Endothelial cell of umbilical vein (primary cell): ENCODE measurements around the gene LTB4R.

ENCODE experiments used
- CTCF ChIP-seq, 2 donors: IDR thresholded peaks; 1 replicate in 1 of 2; 2 replicates in 1 of 2; pipeline ENCODE4 v1.5.1; 2011; ENCODE audit warnings: low read length in 2 of 2, mild to moderate bottlenecking in 2 of 2, moderate library complexity in 2 of 2, control low read depth in 1 of 2, inconsistent platforms in 1 of 2, low read depth in 1 of 2; ENCODE audit not compliant: insufficient read depth in 1 of 2; ENCODE audit errors: extremely low read depth in 1 of 2
- EZH2 ChIP-seq: IDR thresholded peaks from 2 replicates; pipeline ENCODE4 v1.6.1; 2012; ENCODE audit warnings: borderline replicate concordance, low read depth, mild to moderate bottlenecking, moderate library complexity, low read length, inconsistent platforms; ENCODE audit not compliant: severe bottlenecking
- MAX ChIP-seq: IDR thresholded peaks from 2 replicates; pipeline ENCODE4 v1.6.1; 2011; ENCODE audit not compliant: insufficient read depth, insufficient read length
- MYC ChIP-seq: IDR thresholded peaks from one replicate; pipeline ENCODE4 v1.6.1; 2011; ENCODE audit warnings: mild to moderate bottlenecking, low read depth, low read length
- POLR2A ChIP-seq: IDR thresholded peaks from 2 replicates; pipeline ENCODE4 v1.6.1; 2012; ENCODE audit warnings: low read depth, mild to moderate bottlenecking, control low read depth, low read length
- POLR2AphosphoS5 ChIP-seq: IDR thresholded peaks from 2 replicates; pipeline ENCODE4 v1.6.1; 2012; ENCODE audit warnings: low read depth, mild to moderate bottlenecking, control low read depth, low read length, moderate library complexity; ENCODE audit not compliant: insufficient read depth

- TF ChIP-seq CTCF (IDR thresholded peaks at IDR 0.05; ENCODE audit: extremely low read depth in 1 of 2, insufficient read depth in 1 of 2, low read depth in 1 of 2, low read length in 2 of 2) = no peak
- TF ChIP-seq POLR2AphosphoS5 = no peak
- TF ChIP-seq POLR2A = no peak
- TF ChIP-seq EZH2 = no peak
- TF ChIP-seq MAX = no peak
- no peak for TF ChIP-seq MYC
Measured at GRCh38 chr14:24323341-24323740, 12.0 kb downstream of the LTB4R start.
